Liver (tissue), 3 donors: ENCODE data around the gene COQ9.

Experiments used
- FOXA1 ChIP-seq: IDR thresholded peaks from 2 replicates; pipeline ENCODE4 v1.6.1; 2016; ENCODE audit warnings: antibody characterized with exemption
- SP1 ChIP-seq: IDR thresholded peaks from 2 replicates; pipeline ENCODE4 v1.6.1; 2018; ENCODE audit warnings: antibody characterized with exemption, mild to moderate bottlenecking
- YY1 ChIP-seq: IDR thresholded peaks from 2 replicates; pipeline ENCODE4 v1.6.1; 2016; ENCODE audit warnings: antibody characterized with exemption, mild to moderate bottlenecking
- TF ChIP-seq, protein P1 (sequence below): IDR thresholded peaks from 2 replicates; pipeline ENCODE4 v1.6.1; 2016; ENCODE audit warnings: antibody characterized with exemption
- TF ChIP-seq, protein P2 (sequence below): fragments of 150-350 bp; IDR thresholded peaks from 2 replicates; pipeline ENCODE4 v1.5.1; 2017; ENCODE audit warnings: improper control_type of control experiment, low read depth, low read length; ENCODE audit not compliant: missing input control
- donor health status: healthy.
- donor health status: healthy.

DNA sequence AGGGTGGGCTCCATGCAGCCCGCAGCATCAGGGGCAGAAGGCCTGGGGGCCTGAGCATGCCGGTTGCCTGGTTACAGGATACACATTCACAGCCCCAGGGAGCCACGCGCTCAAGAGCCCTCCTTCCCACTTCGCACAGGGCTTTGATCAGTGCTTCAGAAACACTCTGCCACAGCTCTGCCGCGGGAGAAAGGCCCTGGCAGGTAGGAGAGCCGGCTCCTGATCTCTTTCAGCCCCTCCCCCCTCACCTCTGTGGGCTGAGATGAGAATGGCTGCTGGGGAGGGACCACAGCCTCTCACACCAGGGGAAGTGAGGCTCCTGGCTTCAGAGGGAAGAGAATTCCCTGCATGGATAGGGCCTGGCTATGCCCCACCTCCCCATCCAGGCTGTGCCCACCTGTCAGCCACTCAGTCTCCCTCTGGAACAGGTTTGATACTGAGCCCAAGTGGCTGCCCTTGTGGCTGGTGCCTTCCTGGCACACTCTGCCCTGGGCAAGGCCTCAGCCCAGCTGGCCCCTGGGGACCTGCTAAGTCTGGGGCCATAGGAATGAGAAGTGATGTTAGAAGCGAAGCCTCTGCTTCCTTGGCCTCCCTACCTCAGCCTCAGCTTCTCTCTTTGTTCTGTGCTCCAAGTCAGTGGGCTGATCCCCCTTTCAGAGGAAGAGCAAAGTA, 30.4 kb downstream of the COQ9 start:
- TF ChIP-seq FOXA1: no peak
- TF ChIP-seq YY1: no peak
- TF ChIP-seq, protein P1, sequence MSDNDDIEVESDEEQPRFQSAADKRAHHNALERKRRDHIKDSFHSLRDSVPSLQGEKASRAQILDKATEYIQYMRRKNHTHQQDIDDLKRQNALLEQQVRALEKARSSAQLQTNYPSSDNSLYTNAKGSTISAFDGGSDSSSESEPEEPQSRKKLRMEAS: no peak
- TF ChIP-seq, protein P2, sequence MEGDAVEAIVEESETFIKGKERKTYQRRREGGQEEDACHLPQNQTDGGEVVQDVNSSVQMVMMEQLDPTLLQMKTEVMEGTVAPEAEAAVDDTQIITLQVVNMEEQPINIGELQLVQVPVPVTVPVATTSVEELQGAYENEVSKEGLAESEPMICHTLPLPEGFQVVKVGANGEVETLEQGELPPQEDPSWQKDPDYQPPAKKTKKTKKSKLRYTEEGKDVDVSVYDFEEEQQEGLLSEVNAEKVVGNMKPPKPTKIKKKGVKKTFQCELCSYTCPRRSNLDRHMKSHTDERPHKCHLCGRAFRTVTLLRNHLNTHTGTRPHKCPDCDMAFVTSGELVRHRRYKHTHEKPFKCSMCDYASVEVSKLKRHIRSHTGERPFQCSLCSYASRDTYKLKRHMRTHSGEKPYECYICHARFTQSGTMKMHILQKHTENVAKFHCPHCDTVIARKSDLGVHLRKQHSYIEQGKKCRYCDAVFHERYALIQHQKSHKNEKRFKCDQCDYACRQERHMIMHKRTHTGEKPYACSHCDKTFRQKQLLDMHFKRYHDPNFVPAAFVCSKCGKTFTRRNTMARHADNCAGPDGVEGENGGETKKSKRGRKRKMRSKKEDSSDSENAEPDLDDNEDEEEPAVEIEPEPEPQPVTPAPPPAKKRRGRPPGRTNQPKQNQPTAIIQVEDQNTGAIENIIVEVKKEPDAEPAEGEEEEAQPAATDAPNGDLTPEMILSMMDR: no peak
- no peak for TF ChIP-seq SP1
